22Rv1 (cell line): ENCODE results near the gene CYP39A1.

Experiments
- ZFX ChIP-seq: fragments of 450-650 bp; IDR thresholded peaks from 2 replicates; pipeline ENCODE4 v1.6.1; 2017; ENCODE audit warnings: antibody characterized with exemption, borderline replicate concordance
- TF ChIP-seq, protein P1 (sequence below): fragments of 450-650 bp; IDR thresholded peaks from 2 replicates; pipeline ENCODE4 v1.5.1; 2017; ENCODE audit warnings: mild to moderate bottlenecking

DNA sequence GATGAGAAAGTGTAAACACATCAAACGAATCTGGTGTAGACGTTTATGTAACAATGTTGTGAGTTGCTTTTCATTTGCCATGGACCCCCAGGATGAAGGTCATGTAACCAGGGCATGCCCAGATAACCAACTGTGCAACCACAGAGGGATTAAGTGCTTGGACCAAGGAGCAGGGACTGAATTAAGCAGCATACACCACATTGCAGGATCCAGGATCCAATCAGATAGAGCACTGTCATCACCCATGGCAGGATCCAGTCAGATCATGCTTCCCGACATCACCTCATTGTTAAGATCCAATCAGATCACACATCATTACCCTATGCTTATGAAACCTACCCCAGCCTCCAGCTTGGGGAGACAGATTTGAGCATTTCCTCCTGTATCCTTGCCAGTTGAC lies 87.1 kb downstream of the CYP39A1 start:
- TF ChIP-seq, protein P1, sequence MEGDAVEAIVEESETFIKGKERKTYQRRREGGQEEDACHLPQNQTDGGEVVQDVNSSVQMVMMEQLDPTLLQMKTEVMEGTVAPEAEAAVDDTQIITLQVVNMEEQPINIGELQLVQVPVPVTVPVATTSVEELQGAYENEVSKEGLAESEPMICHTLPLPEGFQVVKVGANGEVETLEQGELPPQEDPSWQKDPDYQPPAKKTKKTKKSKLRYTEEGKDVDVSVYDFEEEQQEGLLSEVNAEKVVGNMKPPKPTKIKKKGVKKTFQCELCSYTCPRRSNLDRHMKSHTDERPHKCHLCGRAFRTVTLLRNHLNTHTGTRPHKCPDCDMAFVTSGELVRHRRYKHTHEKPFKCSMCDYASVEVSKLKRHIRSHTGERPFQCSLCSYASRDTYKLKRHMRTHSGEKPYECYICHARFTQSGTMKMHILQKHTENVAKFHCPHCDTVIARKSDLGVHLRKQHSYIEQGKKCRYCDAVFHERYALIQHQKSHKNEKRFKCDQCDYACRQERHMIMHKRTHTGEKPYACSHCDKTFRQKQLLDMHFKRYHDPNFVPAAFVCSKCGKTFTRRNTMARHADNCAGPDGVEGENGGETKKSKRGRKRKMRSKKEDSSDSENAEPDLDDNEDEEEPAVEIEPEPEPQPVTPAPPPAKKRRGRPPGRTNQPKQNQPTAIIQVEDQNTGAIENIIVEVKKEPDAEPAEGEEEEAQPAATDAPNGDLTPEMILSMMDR: no peak
- TF ChIP-seq ZFX: no peak
